ENCODE results near the gene VDR.
A peak's percentile ranks its signal among the peaks of the same experiment; 100 is the strongest.
"Not testable (repeated sequence)": the region's sequence is repeated elsewhere in the genome, so short reads cannot be mapped to it uniquely, and the experiment has no call there.

Gene VDR

GRCh38 chr12:47811072-47811396 is 93.8 kb downstream of the VDR start:
- no peak for DNase-seq

- not testable (repeated sequence) for DNase-seq
These were observed 95.3 kb downstream of the VDR start for GRCh38 chr12:47809518-47809917.

DNA sequence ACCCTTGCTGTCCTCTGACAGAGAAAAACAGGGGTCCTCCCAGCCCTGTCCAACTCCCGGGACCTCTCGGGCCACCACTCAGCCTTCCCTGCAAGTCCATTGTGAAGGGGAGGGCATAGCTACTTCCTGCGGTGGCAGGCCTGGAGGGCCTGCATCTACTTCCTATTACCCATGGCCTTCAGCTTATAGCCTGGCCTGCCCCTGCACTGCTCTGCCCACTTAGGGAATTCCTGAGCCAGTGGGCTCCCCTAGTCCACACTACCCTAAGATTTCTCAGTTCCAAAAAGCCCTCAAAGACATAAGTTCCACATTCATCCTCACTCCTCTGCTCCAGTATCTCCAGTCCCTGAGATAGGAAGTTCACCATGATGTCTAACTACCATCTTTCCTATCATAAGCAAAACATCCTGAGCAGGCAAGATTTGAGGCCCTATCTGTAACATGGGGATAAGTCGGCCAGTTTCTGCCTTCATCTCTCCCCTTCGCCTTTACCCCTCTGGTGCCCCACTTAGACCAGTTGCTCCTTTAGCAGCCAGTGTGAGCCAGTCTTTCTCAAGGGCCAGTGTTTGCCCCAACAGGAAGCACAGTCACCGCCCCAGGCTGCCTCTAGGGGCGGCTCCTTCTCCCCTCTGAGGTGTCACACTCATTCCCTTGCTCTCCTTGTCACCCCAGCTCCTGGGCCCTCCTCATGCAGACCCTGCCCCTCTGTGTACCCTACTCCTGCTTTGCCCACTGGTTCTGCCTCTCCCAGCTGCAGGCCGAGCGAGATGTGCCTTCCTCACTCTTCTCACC is 96.0 kb downstream of the VDR start:
- no peak for DNase-seq

DNA sequence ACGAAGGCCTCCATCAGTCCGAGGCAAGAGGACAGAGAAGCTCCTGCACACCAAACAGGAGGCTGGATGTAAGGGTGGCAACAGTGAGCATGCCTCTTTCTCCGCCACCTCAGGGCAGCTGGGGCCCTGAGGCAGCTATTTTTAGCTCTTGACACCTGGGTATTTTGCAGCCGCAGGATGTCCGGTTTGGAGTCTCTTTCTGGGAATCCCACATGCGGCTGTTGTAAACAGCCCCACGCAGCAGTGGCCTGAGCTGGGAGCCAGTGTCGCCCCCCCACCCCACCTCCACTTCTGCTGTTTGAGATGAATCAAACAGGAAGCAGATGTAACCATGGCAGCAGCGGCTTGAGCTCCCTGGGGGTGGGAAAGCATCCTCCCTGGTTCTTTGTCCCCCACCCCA is 96.7 kb downstream of the VDR start:
- no peak for DNase-seq

DNA sequence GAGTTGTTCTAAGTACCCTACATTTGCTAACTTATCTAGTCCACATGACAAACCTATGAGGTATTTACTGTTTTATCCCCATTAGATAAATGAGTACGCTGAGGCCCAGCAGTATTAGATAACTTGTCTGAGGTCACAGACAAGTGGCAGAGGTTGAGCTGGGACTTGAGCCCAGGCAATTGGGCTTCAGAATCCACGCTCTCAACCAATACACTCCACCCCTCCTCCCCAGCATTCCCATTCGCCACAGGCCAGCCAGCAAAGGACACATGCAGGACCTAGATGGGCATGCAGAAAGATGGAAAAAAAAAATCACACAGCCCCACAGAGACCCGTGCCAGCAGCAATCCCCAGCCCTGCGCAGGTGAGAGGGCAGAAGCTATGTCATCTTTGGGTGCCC is 97.5 kb downstream of the VDR start:
- no peak for DNase-seq

GRCh38 chr12:47805417-47805816 is 99.4 kb downstream of the VDR start:
- DNase-seq: no peak

GRCh38 chr12:47804171-47804570 is 100.6 kb downstream of the VDR start:
- DNase-seq: no peak

DNA sequence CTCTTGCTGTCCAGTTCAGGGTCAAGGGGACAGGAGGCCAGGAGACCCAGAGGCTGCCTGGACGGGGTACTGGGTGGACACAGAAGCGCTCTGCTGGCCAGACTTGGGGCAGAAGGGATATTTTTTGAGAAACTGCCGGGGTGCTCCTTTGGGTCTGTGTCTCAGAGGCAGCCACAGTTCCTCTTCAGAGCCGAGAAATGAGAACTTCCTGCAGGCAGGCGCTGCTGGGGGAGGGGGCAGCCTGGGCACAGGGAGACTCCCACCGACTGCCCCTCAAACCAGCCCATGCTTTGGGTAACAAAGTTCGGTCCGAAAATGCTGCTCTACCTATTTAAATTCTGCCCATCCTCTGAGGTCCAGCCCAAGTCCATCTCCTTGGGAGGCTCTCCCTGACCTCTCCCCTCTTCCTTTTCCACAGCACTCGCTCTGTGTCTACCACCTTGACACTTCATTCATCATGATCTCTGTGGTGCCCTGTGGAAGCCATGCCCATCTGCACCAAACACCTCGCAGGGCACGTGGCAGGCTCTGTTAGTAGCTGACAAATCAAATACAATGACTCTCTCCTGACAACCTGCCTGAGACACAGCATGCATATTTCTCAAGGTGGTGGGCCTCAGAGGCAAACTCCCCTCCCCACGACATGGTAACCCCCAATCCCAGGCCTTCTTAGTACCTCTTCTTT is 101.5 kb downstream of the VDR start:
- DNase-seq: no peak

DNA sequence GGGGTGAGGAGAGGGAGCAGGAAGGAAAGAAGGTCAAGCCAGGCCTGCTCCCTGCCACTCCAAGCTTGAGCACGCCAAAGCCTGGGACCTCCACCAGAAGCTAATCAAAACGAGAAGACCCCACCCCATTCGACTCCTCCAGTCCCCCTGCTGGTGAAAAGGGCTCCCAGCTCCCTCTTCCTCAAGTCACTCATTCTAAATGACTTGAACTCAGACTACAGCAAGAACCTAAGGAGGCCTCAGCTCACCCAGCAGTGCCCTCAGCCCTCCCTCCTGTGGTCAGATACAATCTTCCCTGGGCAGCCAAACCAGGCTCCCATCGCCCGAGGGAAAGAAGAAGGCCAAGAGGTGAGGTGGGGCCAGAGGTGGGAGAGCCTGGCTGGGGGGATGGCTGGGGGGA is 102.5 kb downstream of the VDR start:
- DNase-seq: peak; percentile 87

GRCh38 chr12:47801904-47802246 is 102.9 kb downstream of the VDR start:
- no peak for DNase-seq

- DNase-seq: no peak
These were observed 103.5 kb downstream of the VDR start for GRCh38 chr12:47801170-47801903.

DNA sequence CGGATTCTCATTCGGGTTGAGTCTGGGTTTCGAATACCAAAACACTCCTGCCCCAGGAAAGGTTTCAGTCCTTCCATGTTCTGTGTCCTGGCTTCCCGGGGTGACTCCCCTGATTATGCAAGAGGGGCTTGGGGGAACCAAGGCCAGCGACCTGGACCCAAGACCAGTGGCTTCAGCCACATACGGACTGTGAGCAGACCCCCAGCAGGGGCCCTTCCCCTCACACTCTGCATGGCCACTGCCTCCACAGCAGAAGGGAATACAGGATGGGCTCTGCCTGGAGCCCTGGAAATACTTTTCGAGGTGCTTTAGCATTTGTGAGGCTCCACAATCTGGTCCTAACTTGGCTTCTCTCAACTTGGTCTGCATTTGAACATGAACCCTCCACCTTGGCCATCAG is 104.2 kb downstream of the VDR start:
- DNase-seq: no peak

GRCh38 chr12:47799357-47799955 is 105.3 kb downstream of the VDR start:
- no peak for DNase-seq

- DNase-seq: no peak
These were observed 106.3 kb downstream of the VDR start for GRCh38 chr12:47798382-47798948.

DNA sequence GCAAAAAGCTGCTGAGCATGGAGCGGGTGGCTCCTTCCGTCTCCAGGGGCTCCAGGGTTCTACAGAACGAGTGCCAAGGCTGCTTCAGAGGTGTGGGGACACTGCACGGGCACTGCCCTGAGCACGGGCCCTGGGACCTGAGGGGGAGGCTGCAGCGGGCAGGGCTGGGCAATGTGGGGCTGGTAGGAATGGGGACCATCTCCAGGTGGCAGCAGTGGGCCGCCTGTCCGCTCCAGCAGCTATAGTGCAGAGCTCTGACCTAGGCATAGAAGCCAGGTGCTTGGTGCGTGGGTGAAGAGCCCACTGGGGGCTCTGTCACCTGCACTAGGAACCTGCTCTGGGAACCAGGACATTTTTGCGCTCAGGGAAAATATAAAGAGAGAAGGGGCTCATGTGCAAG is 107.4 kb downstream of the VDR start:
- DNase-seq: no peak

GRCh38 chr12:47795814-47796411 is 108.9 kb downstream of the VDR start:
- DNase-seq: no peak

DNA sequence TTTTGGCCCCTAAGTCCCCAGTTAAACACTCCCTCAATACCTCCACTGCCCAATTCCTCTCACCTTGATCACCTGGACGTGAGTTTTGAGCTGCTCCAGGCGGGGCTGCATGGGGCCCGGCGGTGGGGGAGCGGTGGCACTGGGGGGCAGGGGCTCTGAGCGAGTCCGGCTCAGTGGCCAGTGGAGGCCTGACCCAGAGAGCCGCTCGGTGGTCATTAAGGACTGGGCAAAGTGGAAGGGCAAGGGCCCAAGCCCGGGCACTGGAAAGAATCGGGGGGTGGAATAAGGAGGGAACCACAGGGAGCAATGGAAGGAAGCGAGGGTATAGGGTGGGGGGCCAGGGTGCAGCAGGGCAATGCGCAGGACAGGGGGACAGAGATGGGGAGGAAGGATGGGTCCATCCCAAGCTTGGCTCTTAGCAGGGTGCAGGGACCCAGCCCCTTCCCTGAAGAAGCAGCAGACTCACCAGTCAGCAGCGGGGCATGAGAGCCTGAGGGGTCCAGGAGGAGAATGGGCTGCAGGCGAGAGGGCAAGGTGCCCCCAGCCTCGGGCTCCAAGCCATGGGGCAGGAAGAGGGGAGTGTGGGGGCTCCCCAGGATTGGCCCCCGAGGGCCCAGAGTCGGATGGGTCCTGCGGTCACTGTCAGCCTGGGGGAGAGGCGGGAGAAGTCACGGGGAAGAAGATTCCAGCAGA is 109.5 kb downstream of the VDR start:
- no peak for DNase-seq

DNA sequence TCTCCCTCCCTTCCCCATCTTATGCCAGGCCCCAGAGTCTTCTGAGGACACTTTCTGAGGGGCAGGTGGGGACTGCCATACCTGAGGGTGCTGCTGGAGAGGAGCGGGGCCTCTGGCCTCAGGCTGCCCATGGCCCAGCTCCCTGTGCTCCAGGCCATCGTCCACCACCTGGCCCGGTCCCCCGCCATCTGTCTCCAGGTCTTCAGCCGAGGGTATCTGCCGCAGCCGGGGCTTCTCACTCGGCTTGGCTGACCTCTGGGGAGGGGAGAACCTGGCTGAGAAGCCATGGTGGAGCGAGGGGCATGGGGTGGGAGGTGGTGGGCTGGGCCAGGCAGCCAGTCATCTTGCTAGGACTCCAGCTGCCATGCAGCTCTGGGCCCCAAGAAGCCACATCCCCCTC is 110.1 kb downstream of the VDR start:
- DNase-seq: no peak

DNA sequence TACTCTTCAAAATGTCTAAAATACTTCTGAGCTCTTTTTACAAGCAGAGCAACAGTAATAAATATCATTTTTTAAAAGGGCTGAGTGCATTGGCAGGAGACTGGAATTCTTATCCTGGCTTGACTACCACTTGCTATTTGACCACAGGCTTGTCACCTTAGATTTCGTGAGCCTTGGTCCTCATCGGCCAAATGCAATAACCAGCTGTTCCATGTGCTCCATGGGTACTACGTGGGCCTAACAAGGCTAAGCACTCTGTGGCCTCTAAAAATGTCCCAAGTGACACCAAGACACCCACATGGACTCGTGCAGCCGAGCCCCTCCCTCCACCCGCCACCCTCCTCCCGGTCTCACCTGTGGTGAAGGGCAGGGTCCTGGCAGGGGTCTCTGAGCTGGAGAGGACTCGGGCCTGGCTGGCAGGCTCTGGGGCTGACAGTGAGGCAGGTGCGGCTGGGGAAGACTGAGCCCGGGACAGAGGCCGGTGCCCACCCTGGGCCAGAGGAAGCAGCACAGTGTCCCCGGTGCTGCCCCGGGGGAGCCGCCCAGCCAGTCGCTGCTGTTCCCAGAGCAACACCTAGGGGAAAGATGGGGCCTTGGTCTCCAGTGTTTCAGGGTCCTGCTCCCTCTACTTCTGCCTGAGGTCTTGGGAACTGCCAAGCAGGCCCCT is 111.6 kb downstream of the VDR start:
- DNase-seq: no peak

GRCh38 chr12:47791874-47792273 is 112.9 kb downstream of the VDR start:
- no peak for DNase-seq

All from islet precursor cell (in vitro differentiated cells).